AG09309 (cell line): ENCODE measurements around the gene MVD.
"Not testable (repeated sequence)": the region's sequence is repeated elsewhere in the genome, so short reads cannot be mapped to it uniquely, and the experiment has no call there.

Source experiments
- DNase-seq: peaks from one replicate; pipeline ENCODE4 v3.0.0-alpha.2; 2010; ENCODE audit warnings: low read depth
- H3K4me3 ChIP-seq: 2 replicates; pipeline ENCODE4 v1.5.1; 2011; ENCODE audit warnings: mild to moderate bottlenecking, low read depth, low read length, moderate library complexity; ENCODE audit not compliant: control insufficient read depth
- CTCF ChIP-seq: IDR thresholded peaks from 2 replicates; pipeline ENCODE4 v1.5.1; 2011; ENCODE audit warnings: mild to moderate bottlenecking, low read depth, low read length, inconsistent platforms; ENCODE audit not compliant: insufficient read depth, control insufficient read depth; ENCODE audit errors: missing control alignments

MVD gene

GRCh38 chr16:88613911-88614817, 48.7 kb downstream of the MVD start:
- no peak for DNase-seq
- H3K4me3 ChIP-seq: no peak overlapping the region
- no peak for TF ChIP-seq CTCF

GRCh38 chr16:88613293-88613692, 49.6 kb downstream of the MVD start:
- no peak overlapping the region for H3K4me3 ChIP-seq
- DNase-seq: no peak
- no peak for TF ChIP-seq CTCF

DNA sequence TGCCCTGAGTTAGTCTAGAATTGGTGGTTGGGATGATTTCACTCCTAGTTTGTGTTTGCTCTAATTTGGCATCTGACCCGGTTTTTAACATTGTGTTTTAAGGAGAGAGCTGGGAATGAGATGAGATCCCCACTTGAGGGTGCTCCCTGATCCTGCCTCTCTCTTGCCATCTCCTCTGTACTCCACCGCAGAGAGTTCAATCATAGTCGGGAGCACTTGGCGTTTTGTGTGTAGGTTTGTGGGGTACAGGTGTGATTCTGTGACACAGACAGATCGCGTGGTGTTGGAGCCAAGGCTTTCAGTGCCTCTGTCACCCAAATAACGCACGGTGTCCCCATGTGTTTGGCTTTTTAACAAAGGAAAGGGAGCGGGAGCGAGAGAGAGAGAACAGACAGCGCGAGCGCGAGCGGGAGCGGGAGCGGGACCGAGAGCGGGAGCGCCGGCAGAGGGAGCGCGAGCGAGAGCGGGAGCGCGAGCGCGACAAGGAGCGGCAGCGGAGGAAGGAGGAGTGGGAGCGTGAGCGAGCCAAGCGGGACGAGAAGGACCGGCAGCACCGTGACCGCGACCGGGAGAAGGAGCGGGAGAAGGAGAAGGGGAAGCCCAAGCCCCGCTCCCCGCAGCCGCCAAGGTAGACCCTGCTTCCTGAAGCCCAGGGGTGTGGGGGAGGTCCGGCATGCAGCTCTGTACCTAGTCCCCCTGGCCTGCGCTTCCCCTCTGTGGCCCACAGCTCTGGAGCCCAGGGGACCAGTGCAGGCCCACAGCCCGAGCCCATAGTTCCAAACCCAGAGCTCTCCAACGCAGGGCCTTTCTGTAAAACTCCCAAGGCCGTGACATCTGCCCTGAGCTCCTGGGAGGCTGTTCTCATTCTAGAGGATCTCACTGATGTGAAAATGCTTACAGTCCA, 51.7 kb downstream of the MVD start:
- TF ChIP-seq CTCF: no peak
- no peak for DNase-seq
- H3K4me3 ChIP-seq: no peak overlapping the region

GRCh38 chr16:88610080-88610479, 52.8 kb downstream of the MVD start:
- DNase-seq: no peak
- TF ChIP-seq CTCF: peak; percentile 18
- no peak overlapping the region for H3K4me3 ChIP-seq

- not testable (repeated sequence) for DNase-seq, H3K4me3 ChIP-seq
These were observed 53.5 kb downstream of the MVD start for GRCh38 chr16:88609426-88609825.

DNA sequence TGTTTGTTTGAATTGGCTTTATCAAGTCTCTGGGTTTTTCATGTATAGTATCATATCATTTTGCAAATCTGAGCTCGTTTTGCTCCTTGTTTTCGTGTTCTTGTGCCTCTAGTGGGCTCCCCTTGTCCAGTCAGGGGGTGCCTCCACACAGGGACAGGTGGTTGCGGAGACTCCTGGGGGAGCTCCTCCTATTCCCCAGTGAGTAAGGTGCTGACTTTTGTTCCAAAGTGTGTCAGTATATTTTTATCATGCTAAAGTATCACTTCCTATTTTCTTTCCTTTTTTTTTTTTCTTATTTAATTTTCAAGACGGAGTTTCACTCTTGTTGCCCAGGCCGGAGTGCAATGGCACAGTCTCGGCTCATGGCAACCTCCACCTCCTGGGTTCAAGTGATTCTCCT, 54.8 kb downstream of the MVD start:
- no peak overlapping the region for H3K4me3 ChIP-seq
- no peak for TF ChIP-seq CTCF
- no peak for DNase-seq
